HepG2 (cell line): ENCODE data around the gene IDH3G. TPM values are rescaled to one million over a fixed set of nuclear protein-coding genes. Genes with fewer than 3 reads are reported as not detected.
A peak's percentile ranks its signal among the peaks of the same experiment; 100 is the strongest.

Experiments
- BRF2 ChIP-seq: sonication (generic); formaldehyde crosslinking; IDR thresholded peaks from 2 replicates; pipeline ENCODE4 v1.8.1; 2022; ENCODE audit warnings: mild to moderate bottlenecking, missing genetic modification reagents
- KDM6A ChIP-seq: IDR thresholded peaks from 2 replicates; pipeline ENCODE4 v1.6.1; 2016; ENCODE audit warnings: low read depth
- MAFG ChIP-seq: sonication (generic); formaldehyde crosslinking; IDR thresholded peaks from 2 replicates; pipeline ENCODE4 v1.5.1; 2020; ENCODE audit warnings: mild to moderate bottlenecking, missing genetic modification reagents
- MYC ChIP-seq: sonication (generic); formaldehyde crosslinking; IDR thresholded peaks from 2 replicates; pipeline ENCODE4 v1.9.0; 2021; ENCODE audit warnings: missing genetic modification reagents, borderline replicate concordance
- NFYC ChIP-seq: IDR thresholded peaks from 2 replicates; pipeline ENCODE4 v1.6.1; 2016; ENCODE audit warnings: missing genetic modification reagents, missing compliant biosample characterization
- REL ChIP-seq: sonication (generic); formaldehyde crosslinking; conservative IDR thresholded peaks from 2 replicates; pipeline ENCODE4 v1.8.0; 2022; ENCODE audit warnings: mild to moderate bottlenecking, missing genetic modification reagents, moderate library complexity
- THRA ChIP-seq: sonication (generic); formaldehyde crosslinking; IDR thresholded peaks from 2 replicates; pipeline ENCODE4 v1.4.0; 2020; ENCODE audit warnings: missing genetic modification reagents, borderline replicate concordance
- THYN1 ChIP-seq: sonication (generic); formaldehyde crosslinking; IDR thresholded peaks from 2 replicates; pipeline ENCODE4 v1.8.1; 2023; ENCODE audit warnings: low read depth, mild to moderate bottlenecking, moderate library complexity, missing genetic modification reagents, borderline replicate concordance
- ZBTB8A ChIP-seq: sonication (generic); formaldehyde crosslinking; IDR thresholded peaks from 2 replicates; pipeline ENCODE4 v1.4.0; 2020; ENCODE audit warnings: mild to moderate bottlenecking, low read depth, missing genetic modification reagents, borderline replicate concordance
- ZFYVE20 ChIP-seq: sonication (generic); formaldehyde crosslinking; IDR thresholded peaks from 2 replicates; pipeline ENCODE4 v1.8.0; 2023; ENCODE audit warnings: low read depth, mild to moderate bottlenecking, moderate library complexity, missing genetic modification reagents, borderline replicate concordance
- ZNF251 ChIP-seq: sonication (generic); formaldehyde crosslinking; IDR thresholded peaks from 2 replicates; pipeline ENCODE4 v1.9.0; 2021; ENCODE audit warnings: mild to moderate bottlenecking, missing genetic modification reagents
- ZNF30 ChIP-seq: sonication (generic); formaldehyde crosslinking; IDR thresholded peaks from 2 replicates; pipeline ENCODE4 v1.5.0; 2020; ENCODE audit warnings: mild to moderate bottlenecking, missing genetic modification reagents
- ZNF660 ChIP-seq: sonication (generic); formaldehyde crosslinking; IDR thresholded peaks from 2 replicates; pipeline ENCODE4 v1.5.1; 2020; ENCODE audit warnings: mild to moderate bottlenecking, low read depth, missing genetic modification reagents, borderline replicate concordance
- ZNF883 ChIP-seq: sonication (generic); formaldehyde crosslinking; IDR thresholded peaks from 2 replicates; pipeline ENCODE4 v1.5.1; 2020; ENCODE audit warnings: mild to moderate bottlenecking, missing genetic modification reagents; ENCODE audit errors: not compliant biosample characterization
- ZZZ3 ChIP-seq: sonication (generic); formaldehyde crosslinking; IDR thresholded peaks from 2 replicates; pipeline ENCODE4 v1.4.0; 2020; ENCODE audit warnings: missing genetic modification reagents, mild to moderate bottlenecking, borderline replicate concordance
- polyA plus RNA-seq, 8 experiments: library from polyadenylated mRNA; depleted of rRNA in 3 of 8; stranded (reverse) in 7 of 8; unstranded in 1 of 8; fragments of >200 nt; fragmentation: Illumina TruSeq in 4 of 8; extraction: Trizol in 4 of 8; gene quantifications; 2 replicates each; pipeline versions ENCODE4 v1.2.1 to v1.2.3, GENCODE V29; 2011 to 2016; ENCODE audit warnings: low read depth in 4 of 8, missing spikeins in 1 of 8, mixed read lengths in 1 of 8; ENCODE audit not compliant: insufficient read depth in 1 of 8
- total RNA-seq, 5 experiments: library from RNA; depleted of rRNA; stranded (reverse); fragments of >200 nt; fragmentation: Illumina TruSeq; extraction: Trizol; gene quantifications; 2 replicates each; pipeline ENCODE4 v1.2.3, GENCODE V29; 2016; ENCODE audit warnings: low read depth in 1 of 5
- TF ChIP-seq, protein P1 (sequence below): sonication (generic); formaldehyde crosslinking; IDR thresholded peaks from 2 replicates; pipeline ENCODE4 v1.4.0; 2020; ENCODE audit warnings: missing genetic modification reagents
- TF ChIP-seq, protein P2 (sequence below): sonication (generic); formaldehyde crosslinking; IDR thresholded peaks from 2 replicates; pipeline ENCODE4 v1.4.0; 2020; ENCODE audit warnings: mild to moderate bottlenecking, missing genetic modification reagents
- TF ChIP-seq, protein P3 (sequence below): sonication (generic); formaldehyde crosslinking; IDR thresholded peaks from 2 replicates; pipeline ENCODE4 v1.4.0; 2020; ENCODE audit warnings: missing genetic modification reagents; ENCODE audit errors: not compliant biosample characterization
- TF ChIP-seq, protein P4 (sequence below): sonication (generic); formaldehyde crosslinking; IDR thresholded peaks from 2 replicates; pipeline ENCODE4 v1.5.0; 2020; ENCODE audit warnings: missing genetic modification reagents, mild to moderate bottlenecking, borderline replicate concordance

The IDH3G gene
- total and polyA plus RNA-seq, 2 of the 13 experiments (the other 11 are each of a cell fraction or from before 2014, with no cell fraction given), result 18.7 to 35.5 TPM

DNA sequence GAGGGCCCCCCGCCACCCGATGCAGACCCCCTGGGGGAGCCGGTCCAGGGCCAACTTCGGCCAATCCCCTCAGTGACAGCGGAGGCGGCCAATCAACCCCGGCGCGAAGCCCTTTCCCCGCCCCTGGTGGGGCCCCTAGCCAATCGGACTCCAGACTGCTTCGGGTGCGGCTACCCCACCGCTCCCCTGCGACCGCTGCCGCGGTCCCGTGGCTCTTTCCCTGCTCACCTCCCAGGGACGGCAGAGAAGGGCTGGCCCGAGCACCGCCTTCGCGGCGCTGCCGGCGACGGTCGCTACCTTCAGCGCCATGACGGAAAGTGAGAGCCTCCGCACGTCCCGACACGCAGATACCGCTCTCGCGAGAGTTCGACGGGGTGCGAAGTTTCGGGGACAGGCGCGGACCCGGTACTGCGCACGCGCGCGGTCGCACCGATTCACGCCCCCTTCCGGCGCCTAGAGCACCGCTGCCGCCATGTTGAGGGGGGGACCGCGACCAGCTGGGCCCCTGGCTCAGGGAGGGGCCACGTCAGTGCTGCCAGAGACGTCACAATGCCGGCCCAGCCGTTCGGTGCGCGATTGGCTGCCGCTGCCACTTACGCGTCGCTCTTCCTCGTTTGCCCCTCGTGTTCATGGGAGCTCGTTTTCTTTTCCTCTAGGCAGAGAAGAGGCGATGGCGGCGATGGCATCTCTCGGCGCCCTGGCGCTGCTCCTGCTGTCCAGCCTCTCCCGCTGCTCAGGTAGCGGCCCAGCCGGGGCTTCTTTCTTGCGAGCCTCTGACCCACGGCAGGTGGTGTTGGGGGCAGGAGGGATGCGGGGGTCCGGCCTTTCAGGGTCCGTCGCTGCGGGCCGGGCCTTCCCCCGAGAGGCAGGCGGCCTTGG, at the start of gene IDH3G, which contains the start of gene SSR4 (continued):
- TF ChIP-seq ZNF883 (CRISPR knock-in tag), result peak; percentile 74
- TF ChIP-seq ZNF30 (CRISPR knock-in tag), result no peak
- 0 out of 2 replicates have a peak, but pooled peaks have one; percentile 8 for TF ChIP-seq THRA (CRISPR knock-in tag)
- TF ChIP-seq MAFG, result no peak
- no peak for TF ChIP-seq THYN1 (CRISPR knock-in tag)
- TF ChIP-seq, protein P1, sequence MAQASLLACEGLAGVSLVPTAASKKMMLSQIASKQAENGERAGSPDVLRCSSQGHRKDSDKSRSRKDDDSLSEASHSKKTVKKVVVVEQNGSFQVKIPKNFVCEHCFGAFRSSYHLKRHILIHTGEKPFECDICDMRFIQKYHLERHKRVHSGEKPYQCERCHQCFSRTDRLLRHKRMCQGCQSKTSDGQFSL (CRISPR knock-in tag), result peak; percentile 97
- 0 out of 2 replicates have a peak, but pooled peaks have one; percentile 61 for TF ChIP-seq REL (CRISPR knock-in tag)
- TF ChIP-seq, protein P2, sequence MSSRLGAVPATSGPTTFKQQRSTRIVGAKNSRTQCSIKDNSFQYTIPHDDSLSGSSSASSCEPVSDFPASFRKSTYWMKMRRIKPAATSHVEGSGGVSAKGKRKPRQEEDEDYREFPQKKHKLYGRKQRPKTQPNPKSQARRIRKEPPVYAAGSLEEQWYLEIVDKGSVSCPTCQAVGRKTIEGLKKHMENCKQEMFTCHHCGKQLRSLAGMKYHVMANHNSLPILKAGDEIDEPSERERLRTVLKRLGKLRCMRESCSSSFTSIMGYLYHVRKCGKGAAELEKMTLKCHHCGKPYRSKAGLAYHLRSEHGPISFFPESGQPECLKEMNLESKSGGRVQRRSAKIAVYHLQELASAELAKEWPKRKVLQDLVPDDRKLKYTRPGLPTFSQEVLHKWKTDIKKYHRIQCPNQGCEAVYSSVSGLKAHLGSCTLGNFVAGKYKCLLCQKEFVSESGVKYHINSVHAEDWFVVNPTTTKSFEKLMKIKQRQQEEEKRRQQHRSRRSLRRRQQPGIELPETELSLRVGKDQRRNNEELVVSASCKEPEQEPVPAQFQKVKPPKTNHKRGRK (CRISPR knock-in tag), result no peak
- TF ChIP-seq ZZZ3 (CRISPR knock-in tag), result no peak
- TF ChIP-seq KDM6A (CRISPR knock-in tag), result no peak
- 0 out of 2 replicates have a peak, but pooled peaks have one; percentile 42 for TF ChIP-seq BRF2 (CRISPR knock-in tag)
- TF ChIP-seq, protein P3, sequence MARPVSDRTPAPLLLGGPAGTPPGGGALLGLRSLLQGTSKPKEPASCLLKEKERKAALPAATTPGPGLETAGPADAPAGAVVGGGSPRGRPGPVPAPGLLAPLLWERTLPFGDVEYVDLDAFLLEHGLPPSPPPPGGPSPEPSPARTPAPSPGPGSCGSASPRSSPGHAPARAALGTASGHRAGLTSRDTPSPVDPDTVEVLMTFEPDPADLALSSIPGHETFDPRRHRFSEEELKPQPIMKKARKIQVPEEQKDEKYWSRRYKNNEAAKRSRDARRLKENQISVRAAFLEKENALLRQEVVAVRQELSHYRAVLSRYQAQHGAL (CRISPR knock-in tag), result no peak
- TF ChIP-seq ZBTB8A, result no peak
- TF ChIP-seq MYC (CRISPR knock-in tag), result peak; percentile 78
- no peak for TF ChIP-seq ZNF251 (CRISPR knock-in tag)
- TF ChIP-seq, protein P4, sequence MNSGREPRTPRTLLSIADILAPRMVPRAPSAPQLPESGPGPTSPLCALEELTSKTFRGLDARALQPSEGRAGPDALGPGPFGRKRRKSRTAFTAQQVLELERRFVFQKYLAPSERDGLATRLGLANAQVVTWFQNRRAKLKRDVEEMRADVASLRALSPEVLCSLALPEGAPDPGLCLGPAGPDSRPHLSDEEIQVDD (CRISPR knock-in tag), result no peak
- TF ChIP-seq ZFYVE20, result no peak
- no peak for TF ChIP-seq ZNF660 (CRISPR knock-in tag)
- peak; percentile 73 for TF ChIP-seq NFYC
